Upper lobe of left lung (tissue), 4 donors: Measurements from ENCODE around the gene MCU.

Experiments
- POLR2A ChIP-seq, 4 donors: fragments of 450-650 bp; IDR thresholded peaks; one replicate each; pipeline ENCODE4 v1.5.1; 2016 to 2017; ENCODE audit warnings: antibody characterized with exemption in 4 of 4, mild to moderate bottlenecking in 2 of 4
- POLR2AphosphoS5 ChIP-seq, 2 donors: sonication (generic); formaldehyde crosslinking; IDR thresholded peaks; one replicate each; pipeline ENCODE4 v1.5.1; 2017; ENCODE audit warnings: antibody characterized with exemption in 2 of 2
- TF ChIP-seq, protein P1 (sequence below), 6 experiments: fragments of 450-650 bp in 4 of 6; fragments of 200-600 bp in 2 of 6; sonication (generic) in 2 of 6; IDR thresholded peaks; one replicate each; pipeline ENCODE4 v1.5.1; 2016 to 2019; ENCODE audit warnings: antibody characterized with exemption in 6 of 6

DNA sequence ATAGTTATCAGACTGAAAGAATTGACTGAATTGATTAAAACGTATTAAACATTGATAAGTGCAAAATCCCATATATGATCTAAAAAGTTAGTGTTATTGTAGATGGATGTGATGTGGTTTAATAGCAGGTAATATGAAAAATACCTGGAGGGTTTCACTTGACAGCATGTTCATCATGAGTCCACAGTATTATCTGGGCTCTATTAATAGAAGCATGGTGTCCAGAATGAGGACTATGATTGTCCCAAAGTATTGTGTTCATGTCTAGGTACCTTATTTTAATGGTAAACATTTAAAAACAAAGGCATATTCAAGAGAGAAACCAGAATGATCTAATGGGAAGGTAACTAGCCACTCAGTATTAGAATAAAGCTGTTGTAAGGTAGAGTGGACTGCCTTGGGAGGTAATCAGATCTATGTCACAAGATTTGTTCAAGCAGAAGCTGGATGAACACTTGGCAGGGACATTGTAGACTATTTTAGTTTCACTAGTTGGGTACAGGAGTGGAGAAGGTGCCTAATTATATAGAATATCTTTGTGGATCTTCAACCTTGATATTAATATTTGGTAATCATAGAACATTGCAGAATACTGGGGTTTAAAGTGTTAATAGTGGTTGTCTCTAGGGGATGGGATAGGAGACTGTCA, 43.5 kb downstream of the MCU start:
- TF ChIP-seq POLR2A (IDR thresholded peaks at IDR 0.05), result no peak
- no peak for TF ChIP-seq POLR2AphosphoS5 (IDR thresholded peaks at IDR 0.05)
- TF ChIP-seq, protein P1, sequence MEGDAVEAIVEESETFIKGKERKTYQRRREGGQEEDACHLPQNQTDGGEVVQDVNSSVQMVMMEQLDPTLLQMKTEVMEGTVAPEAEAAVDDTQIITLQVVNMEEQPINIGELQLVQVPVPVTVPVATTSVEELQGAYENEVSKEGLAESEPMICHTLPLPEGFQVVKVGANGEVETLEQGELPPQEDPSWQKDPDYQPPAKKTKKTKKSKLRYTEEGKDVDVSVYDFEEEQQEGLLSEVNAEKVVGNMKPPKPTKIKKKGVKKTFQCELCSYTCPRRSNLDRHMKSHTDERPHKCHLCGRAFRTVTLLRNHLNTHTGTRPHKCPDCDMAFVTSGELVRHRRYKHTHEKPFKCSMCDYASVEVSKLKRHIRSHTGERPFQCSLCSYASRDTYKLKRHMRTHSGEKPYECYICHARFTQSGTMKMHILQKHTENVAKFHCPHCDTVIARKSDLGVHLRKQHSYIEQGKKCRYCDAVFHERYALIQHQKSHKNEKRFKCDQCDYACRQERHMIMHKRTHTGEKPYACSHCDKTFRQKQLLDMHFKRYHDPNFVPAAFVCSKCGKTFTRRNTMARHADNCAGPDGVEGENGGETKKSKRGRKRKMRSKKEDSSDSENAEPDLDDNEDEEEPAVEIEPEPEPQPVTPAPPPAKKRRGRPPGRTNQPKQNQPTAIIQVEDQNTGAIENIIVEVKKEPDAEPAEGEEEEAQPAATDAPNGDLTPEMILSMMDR (IDR thresholded peaks at IDR 0.05), result no peak
